GM18502 (cell line): ENCODE measurements around the gene KRTAP26-1.

Source experiments
- ATAC-seq: cut with Tn5 transposase; IDR thresholded peaks from one replicate; pipeline ENCODE4 v1.9.1; 2021; ENCODE audit warnings: mild to moderate bottlenecking; ENCODE audit not compliant: unreplicated experiment, poor library complexity

KRTAP26-1 gene

DNA sequence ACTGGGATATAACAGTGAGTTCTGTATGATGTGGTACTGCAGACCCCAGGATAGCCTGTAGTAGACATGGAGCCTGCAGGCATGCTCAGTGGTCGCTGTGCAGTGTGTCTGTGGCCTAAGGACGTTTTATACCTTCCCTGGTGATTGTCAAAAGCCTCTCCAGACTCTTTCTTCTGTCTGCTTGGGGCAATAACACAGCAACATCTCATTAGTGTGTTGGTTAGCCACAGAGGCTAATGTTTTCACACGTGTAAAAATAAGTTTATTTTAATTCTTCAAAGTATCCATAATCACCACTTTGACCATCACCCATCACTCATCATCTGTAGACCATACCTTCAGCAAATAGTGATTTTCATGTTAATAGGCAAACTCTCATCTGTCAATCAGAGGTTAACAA, 37.3 kb downstream of the KRTAP26-1 start, which contains the start of gene KRTAP24-1:
TSS of gene KRTAP24-1 (minus strand) at position 101 of the 400 bp plus-strand sequence. CDS start at position 83, 18 bp downstream.
- ATAC-seq, result no peak

DNA sequence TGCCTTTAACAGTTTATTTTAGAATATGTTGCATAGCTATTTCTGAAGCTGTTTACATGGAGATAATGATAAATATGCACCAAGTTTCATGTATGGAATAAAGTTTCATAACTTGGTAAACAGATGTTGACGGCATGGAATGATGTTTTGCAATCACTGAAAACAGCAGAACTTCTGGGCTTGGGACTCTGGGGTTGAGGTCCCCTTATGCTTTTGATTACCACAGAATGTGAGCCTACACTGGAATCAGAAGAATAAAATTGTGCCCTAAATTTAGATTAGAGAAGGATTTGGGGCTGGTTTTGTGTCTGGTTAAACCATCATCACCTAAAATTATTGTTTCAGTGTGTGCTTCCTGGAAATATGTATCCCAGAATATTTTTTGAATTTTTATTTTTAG, 48.5 kb downstream of the KRTAP26-1 start:
- ATAC-seq, result no peak

DNA sequence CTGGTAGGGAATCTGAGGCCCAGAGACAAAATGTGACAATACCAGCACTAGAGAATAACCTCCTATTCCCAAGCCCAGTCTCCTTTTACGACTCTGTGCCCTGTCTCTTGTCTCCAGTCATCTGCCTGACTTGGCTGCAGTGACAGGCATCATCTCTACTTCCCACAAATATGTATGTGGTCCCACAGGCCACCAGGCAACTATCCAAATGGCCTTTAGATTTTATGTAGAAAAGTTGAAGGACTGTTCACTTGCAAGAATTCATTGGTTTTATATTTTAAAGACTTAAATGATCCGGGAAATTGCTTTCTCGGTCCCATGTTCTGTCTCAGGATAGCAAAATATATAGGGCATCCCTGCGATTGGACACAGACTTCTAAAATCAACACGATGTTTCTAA, 49.0 kb downstream of the KRTAP26-1 start:
- ATAC-seq, result no peak

- ATAC-seq, result no peak
These were observed 50.1 kb downstream of the KRTAP26-1 start for GRCh38 chr21:30269803-30270530.
